ENCODE results near the gene GEMIN4. TPM values are rescaled to one million over a fixed set of nuclear protein-coding genes. Genes with fewer than 3 reads are reported as not detected.
"Not testable (repeated sequence)": the region's sequence is repeated elsewhere in the genome, so short reads cannot be mapped to it uniquely, and the experiment has no call there.

GEMIN4 gene
- polyA plus RNA-seq, 1 donor (not counting 4 experiments of a cell fraction or from before 2014, with no cell fraction given), result 29.5 TPM

DNA sequence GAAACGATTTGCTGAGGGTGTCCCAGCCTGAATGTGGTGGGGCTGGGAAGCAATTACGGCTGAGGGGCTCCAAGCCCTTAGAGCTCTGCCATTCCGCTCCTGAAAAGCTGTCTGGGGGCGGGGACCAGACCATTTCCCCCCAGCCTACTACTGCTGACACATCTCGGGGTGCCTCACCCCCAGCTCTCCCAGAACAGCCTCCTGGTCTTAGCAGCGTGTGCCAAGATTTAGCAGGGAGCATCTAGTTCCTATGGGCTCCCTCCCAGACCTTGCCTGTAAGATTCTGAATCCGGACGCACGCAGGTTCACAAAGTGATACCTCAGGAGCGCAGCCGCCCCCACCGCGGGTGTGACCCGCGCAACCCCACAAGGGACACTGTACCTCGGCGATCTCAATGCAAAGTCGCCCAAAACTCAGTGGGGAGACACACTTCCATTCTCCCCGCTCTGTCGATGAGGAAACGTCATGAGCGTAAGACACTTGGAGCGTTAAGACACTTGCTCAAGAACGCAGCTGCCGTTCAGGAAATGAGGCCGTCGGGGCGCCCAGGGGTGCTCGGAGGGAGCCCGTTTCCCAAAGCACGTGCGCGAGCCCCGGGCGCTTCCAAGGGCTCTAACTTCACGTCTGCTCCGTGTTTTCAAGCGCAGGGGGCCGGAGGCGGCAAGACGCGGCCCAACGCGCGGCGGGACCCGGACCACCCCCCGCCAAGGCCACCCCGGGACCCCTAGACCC, 629 bp downstream of the GEMIN4 start:
- TF ChIP-seq EZH2 (IDR thresholded peaks at IDR 0.05; ENCODE audit: low read length), result no peak
- no peak for TF ChIP-seq CTCF (optimal IDR thresholded peaks at IDR 0.05 in 1 of 3, IDR thresholded peaks at IDR 0.05 in 1 of 3, conservative IDR thresholded peaks at IDR 0.05 in 1 of 3; ENCODE audit: extremely low read depth in 1 of 3, insufficient read depth in 2 of 3, low read length in 3 of 3)
- FAIRE-seq (no peak), DNase-seq (ENCODE audit: low read depth, low spot score) (no peak)
- H3K4me3 ChIP-seq (ENCODE audit: control insufficient read depth in 2 of 3, extremely low read depth in 1 of 3, insufficient read depth in 2 of 3, low read depth in 1 of 3, low read length in 3 of 3), result peak overlapping the region; percentile 54 to 92 (median 87)
- peak overlapping the region; percentile 62 for H2AFZ ChIP-seq (ENCODE audit: control insufficient read depth, low read length)
- dilution Hi-C loops (cut with MboI; ENCODE audit: extremely low pct_ligation_motif_present, low sequenced_read_pairs), result no loop called here
- H3K36me3 ChIP-seq (ENCODE audit: control insufficient read depth in 2 of 2, extremely low read depth in 1 of 2, insufficient read depth in 2 of 2, low read length in 2 of 2), result peaks cover 9 to 14% of the 10 kb centered on the region in 2 experiments
- peak overlapping the region; percentile 85 for H3K27ac ChIP-seq (ENCODE audit: control insufficient read depth, insufficient read depth, low read length)
- H4K20me1 ChIP-seq (ENCODE audit: control insufficient read depth, extremely low read depth, insufficient read depth, low read length), result no peaks in the 10 kb centered on the region
- H3K4me2 ChIP-seq (ENCODE audit: control insufficient read depth, extremely low read depth, insufficient read depth, low read depth, low read length), result peak overlapping the region; percentile 87
- H3K9me3 ChIP-seq (ENCODE audit: control insufficient read depth, low read depth, low read length), result no peaks in the 10 kb centered on the region
- H3K9me1 ChIP-seq (ENCODE audit: control insufficient read depth, extremely low read depth, insufficient read depth, low read length), result no peaks in the 10 kb centered on the region
- no peaks in the 10 kb centered on the region for H3K27me3 ChIP-seq (ENCODE audit: control insufficient read depth, extremely low read depth, insufficient read depth, low read length)
- peaks cover 24% of the 10 kb centered on the region for H3K4me1 ChIP-seq (ENCODE audit: control insufficient read depth, extremely low read depth, insufficient read depth, low read length)
- peak overlapping the region; percentile 90 for H3K9ac ChIP-seq (ENCODE audit: control insufficient read depth, extremely low read depth, insufficient read depth, low read length)
- H3K79me2 ChIP-seq (ENCODE audit: control insufficient read depth, insufficient read depth, low read length), result peaks cover 53% of the 10 kb centered on the region

GRCh38 chr17:750431-751037, 1.5 kb downstream of the GEMIN4 start:
- Histone ChIP-seq H3K9ac (ENCODE audit: control insufficient read depth, extremely low read depth, insufficient read depth, low read length) (peak overlapping the region; percentile 90), H3K4me3 (ENCODE audit: control insufficient read depth in 2 of 3, extremely low read depth in 1 of 3, insufficient read depth in 2 of 3, low read depth in 1 of 3, low read length in 3 of 3) (peak overlapping the region; percentile 54 to 92 (median 87)), H3K36me3 (ENCODE audit: control insufficient read depth in 2 of 2, extremely low read depth in 1 of 2, insufficient read depth in 2 of 2, low read length in 2 of 2) (peaks cover 13 to 22% of the 10 kb centered on the region in 2 experiments), H3K79me2 (ENCODE audit: control insufficient read depth, insufficient read depth, low read length) (peaks cover 62% of the 10 kb centered on the region), H3K9me3 (ENCODE audit: control insufficient read depth, low read depth, low read length) (no peaks in the 10 kb centered on the region), H2AFZ (ENCODE audit: control insufficient read depth, low read length) (no peak overlapping the region), H3K9me1 (ENCODE audit: control insufficient read depth, extremely low read depth, insufficient read depth, low read length) (no peaks in the 10 kb centered on the region), H3K27ac (ENCODE audit: control insufficient read depth, insufficient read depth, low read length) (peak overlapping the region; percentile 85), H3K4me1 (ENCODE audit: control insufficient read depth, extremely low read depth, insufficient read depth, low read length) (peaks cover 16% of the 10 kb centered on the region), H4K20me1 (ENCODE audit: control insufficient read depth, extremely low read depth, insufficient read depth, low read length) (peaks cover 2% of the 10 kb centered on the region), H3K4me2 (ENCODE audit: control insufficient read depth, extremely low read depth, insufficient read depth, low read depth, low read length) (peak overlapping the region; percentile 87), H3K27me3 (ENCODE audit: control insufficient read depth, extremely low read depth, insufficient read depth, low read length) (no peaks in the 10 kb centered on the region)
- TF ChIP-seq CTCF (optimal IDR thresholded peaks at IDR 0.05 in 1 of 3, IDR thresholded peaks at IDR 0.05 in 1 of 3, conservative IDR thresholded peaks at IDR 0.05 in 1 of 3; ENCODE audit: extremely low read depth in 1 of 3, insufficient read depth in 2 of 3, low read length in 3 of 3) (no peak), EZH2 (IDR thresholded peaks at IDR 0.05; ENCODE audit: low read length) (no peak)
- peak; percentile 5 for FAIRE-seq
- dilution Hi-C loops (cut with MboI; ENCODE audit: extremely low pct_ligation_motif_present, low sequenced_read_pairs), result no loop called here
- DNase-seq (ENCODE audit: low read depth, low spot score), result no peak

- DNase-seq (ENCODE audit: low read depth, low spot score); H4K20me1 ChIP-seq (ENCODE audit: control insufficient read depth, extremely low read depth, insufficient read depth, low read length); H3K9me1 ChIP-seq (ENCODE audit: control insufficient read depth, extremely low read depth, insufficient read depth, low read length); FAIRE-seq; dilution Hi-C loops (cut with MboI; ENCODE audit: extremely low pct_ligation_motif_present, low sequenced_read_pairs); H3K27ac ChIP-seq (ENCODE audit: control insufficient read depth, insufficient read depth, low read length); H3K27me3 ChIP-seq (ENCODE audit: control insufficient read depth, extremely low read depth, insufficient read depth, low read length); H3K4me3 ChIP-seq (ENCODE audit: control insufficient read depth in 2 of 3, extremely low read depth in 1 of 3, insufficient read depth in 2 of 3, low read depth in 1 of 3, low read length in 3 of 3); H2AFZ ChIP-seq (ENCODE audit: control insufficient read depth, low read length); H3K9me3 ChIP-seq (ENCODE audit: control insufficient read depth, low read depth, low read length); H3K4me2 ChIP-seq (ENCODE audit: control insufficient read depth, extremely low read depth, insufficient read depth, low read depth, low read length); H3K9ac ChIP-seq (ENCODE audit: control insufficient read depth, extremely low read depth, insufficient read depth, low read length): not testable (repeated sequence)
- Histone ChIP-seq H3K4me1 (ENCODE audit: control insufficient read depth, extremely low read depth, insufficient read depth, low read length) (peaks cover 16% of the 10 kb centered on the region), H3K36me3 (ENCODE audit: control insufficient read depth in 2 of 2, extremely low read depth in 1 of 2, insufficient read depth in 2 of 2, low read length in 2 of 2) (peaks cover 24 to 31% of the 10 kb centered on the region in 2 experiments), H3K79me2 (ENCODE audit: control insufficient read depth, insufficient read depth, low read length) (peaks cover 74% of the 10 kb centered on the region)
These were observed 2.7 kb downstream of the GEMIN4 start for GRCh38 chr17:749359-749758.

Measured in keratinocyte (primary cell).